GM21723 (cell line): ENCODE data around the gene ATP8A2.
"Not testable (repeated sequence)": the region's sequence is repeated elsewhere in the genome, so short reads cannot be mapped to it uniquely, and the experiment has no call there.

Experiments
- ATAC-seq: cut with Tn5 transposase; IDR thresholded peaks from one replicate; pipeline ENCODE4 v1.9.1; 2021; ENCODE audit warnings: mild to moderate bottlenecking, moderate library complexity; ENCODE audit not compliant: unreplicated experiment

The ATP8A2 gene

GRCh38 chr13:25457566-25457965, 85.8 kb downstream of the ATP8A2 start:
- no peak for ATAC-seq

- ATAC-seq: no peak
These were observed 90.7 kb downstream of the ATP8A2 start for GRCh38 chr13:25462301-25463125.

DNA sequence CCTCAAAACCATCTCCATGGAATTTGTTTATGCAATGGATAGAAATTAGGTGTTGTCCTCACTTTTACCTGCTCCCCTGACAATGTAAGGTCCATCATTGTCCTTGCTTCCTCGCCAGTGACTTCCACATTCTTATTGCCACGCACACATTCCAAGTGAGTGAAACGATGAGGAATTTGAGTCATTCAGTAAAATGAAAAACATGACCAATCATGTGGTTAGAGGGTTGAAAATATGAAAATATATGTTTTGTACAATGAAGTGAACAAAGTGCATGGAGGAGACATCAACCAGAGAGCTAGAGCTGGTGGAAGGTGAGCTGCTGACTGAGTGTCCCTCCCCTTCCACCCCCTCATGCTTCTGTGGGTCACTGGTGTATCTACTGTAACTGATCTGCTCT, 91.7 kb downstream of the ATP8A2 start:
- no peak for ATAC-seq

DNA sequence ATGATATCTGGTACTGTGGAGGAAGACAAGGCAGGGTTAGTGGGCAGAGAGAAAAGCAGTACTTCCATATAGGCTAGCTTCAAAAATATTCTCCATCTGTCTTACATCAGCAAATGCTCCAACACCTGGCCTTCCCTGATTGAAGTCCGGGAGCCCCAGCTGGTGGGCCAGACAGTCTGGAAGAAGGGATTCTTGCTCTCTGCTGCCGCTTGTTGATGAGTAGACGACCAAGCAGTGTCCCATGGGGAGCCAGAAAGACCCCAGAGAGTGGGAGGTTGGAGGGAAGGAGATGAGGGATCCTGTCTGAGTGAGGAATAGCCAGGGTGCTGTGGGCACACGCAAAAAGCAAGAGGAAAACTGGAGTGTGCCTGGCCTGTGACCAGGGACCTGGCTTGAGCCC, 95.1 kb downstream of the ATP8A2 start:
- no peak for ATAC-seq

DNA sequence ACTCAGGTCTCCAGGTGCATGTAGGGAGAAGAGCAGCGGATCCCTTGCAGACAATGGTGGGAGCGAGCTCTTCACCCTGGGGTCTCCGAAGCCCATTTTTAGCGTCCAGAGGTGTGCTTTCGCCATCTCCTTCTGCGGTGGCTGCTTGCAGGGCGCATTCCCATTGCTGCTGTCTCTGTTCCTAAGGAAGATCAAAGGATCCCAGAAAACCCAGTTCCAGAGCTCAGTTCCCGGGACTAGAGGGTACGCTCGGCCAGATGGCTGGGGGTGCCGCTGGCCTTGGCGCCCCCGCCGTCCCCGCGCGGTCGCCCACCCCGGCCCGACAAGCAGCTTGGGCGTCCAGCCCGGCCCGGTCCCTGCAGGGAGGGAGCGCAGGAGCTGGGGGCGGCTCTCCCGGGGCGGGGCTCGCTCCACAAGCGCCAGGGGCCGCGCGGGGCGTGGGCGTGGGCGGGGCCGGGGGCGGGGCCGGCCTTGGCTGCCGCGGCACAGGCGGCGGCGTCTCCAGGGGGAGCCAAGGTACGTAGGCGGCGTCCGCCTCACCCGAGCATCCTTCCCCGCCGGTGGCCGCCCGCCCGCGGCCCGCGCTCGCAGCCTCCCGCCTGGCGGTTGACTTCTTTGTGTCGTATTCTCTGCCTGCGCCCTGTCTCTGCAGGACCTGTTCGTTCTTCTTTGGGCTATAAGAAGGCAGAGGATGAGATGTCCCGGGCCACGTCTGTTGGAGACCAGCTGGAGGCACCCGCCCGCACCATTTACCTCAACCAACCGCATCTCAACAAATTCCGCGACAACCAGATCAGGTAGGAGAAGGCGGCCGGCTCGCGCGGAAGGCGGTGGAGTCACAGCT, 96.8 kb downstream of the ATP8A2 start:
- ATAC-seq: no peak

DNA sequence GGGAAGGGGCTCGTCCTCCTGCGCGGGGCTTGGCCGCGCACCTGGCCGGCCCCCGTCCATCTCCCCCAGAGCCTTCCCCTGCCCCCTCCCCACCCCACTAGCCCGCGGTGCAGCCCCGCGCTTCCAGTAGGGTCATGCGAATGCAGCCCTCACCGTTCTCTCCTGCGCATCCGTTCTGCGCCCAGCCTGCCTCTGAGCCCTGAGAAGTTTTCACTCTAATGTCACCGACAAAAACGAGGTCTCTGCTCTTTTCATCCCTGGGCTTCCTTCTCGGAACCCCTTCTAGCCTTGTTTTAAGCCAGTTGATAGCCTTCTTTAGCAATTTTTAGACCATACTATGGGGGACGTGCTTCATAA, 97.4 kb downstream of the ATP8A2 start:
- ATAC-seq: no peak

GRCh38 chr13:25473864-25474263, 102.1 kb downstream of the ATP8A2 start:
- no peak for ATAC-seq

DNA sequence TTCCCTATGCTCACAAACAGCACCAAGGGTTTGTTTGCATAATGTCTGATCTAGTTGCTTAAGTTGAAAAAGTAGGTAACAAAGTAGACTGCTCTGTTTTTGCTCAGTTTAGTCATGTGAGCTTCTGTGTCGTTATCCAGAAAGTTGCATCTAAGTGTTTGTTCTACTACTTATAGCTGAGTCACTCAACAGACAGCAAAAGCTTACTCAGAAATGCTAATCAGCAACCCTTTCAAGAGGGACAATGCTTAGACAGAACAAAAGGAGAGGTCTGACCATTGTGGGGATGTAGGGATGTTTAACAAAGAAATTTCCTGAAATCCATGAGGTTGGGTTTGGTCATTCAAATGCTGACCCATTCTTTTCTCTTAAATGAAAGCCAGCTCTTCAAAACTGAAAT, 106.4 kb downstream of the ATP8A2 start:
- no peak for ATAC-seq

DNA sequence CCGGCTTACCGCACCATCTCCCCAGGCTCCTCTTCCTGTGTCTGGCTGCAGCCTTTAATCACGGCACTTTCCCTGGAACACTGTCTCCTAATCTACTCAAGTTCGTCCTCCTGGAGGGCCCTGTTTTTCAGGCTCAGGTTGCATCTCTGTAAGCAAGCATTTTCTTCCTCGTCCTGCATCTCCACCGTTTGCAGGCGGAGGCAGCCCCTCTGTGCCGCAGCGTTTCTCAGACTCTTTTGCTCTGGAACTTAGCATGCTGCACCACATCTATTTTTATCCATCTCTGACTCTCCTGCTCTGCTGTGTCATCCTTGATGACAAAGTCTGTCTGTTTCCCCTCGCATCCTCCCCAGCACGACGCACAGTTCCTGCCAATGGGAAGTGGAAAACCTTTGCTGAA, 117.5 kb downstream of the ATP8A2 start:
- ATAC-seq: no peak

DNA sequence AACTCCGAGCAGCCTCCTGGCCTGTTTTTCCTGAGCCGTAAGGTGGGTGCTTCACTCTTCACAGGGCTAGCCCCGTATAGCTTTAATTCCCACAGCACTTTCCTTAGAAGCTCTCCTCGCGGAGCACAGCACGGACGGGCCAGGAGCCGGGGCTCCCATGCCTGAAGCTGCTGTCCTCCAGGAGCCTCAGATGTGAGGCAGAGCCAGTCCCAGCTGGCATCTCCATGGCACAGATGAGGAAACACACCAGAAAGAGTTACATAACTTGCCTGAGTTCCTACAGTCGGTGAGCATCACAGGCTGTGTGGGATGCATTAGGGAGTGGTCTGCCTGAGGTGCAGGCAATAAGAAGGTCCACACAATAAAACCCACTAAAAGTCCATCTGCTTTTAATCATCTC, 118.5 kb downstream of the ATP8A2 start:
- no peak for ATAC-seq

DNA sequence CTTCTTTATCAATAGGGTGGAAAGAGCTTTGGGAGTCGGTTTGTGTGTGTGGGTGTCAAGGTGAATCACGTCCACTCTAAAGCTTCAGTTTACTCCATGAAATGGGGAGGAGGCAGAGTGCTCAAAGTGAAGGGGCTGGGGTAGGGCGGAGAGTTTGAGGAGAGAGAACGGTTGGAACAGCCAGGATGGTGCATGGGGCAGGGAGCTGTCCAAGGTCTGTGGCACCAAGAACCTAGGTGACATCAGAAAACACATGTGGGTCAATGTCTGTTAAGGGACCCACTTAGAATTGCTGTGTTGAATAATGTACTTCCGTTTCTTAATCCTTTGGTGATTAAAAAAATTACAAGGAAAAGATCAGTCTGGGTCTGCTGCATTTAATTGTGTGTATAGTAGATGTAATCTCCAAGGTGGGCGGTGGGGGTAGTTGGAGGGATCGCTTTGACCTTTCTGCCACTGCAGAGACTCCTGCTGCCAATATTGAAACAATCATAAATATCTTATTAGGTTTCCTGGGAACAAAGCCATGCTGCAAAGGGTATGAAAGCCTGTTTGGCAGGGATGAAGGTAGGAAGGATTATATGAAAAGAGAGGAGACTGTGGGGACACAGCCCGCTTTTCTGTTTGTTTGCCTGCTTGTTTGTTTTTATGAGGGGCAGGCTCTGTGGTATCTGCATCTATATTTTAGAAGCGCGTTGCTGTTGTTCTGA, 122.3 kb downstream of the ATP8A2 start:
- no peak for ATAC-seq

DNA sequence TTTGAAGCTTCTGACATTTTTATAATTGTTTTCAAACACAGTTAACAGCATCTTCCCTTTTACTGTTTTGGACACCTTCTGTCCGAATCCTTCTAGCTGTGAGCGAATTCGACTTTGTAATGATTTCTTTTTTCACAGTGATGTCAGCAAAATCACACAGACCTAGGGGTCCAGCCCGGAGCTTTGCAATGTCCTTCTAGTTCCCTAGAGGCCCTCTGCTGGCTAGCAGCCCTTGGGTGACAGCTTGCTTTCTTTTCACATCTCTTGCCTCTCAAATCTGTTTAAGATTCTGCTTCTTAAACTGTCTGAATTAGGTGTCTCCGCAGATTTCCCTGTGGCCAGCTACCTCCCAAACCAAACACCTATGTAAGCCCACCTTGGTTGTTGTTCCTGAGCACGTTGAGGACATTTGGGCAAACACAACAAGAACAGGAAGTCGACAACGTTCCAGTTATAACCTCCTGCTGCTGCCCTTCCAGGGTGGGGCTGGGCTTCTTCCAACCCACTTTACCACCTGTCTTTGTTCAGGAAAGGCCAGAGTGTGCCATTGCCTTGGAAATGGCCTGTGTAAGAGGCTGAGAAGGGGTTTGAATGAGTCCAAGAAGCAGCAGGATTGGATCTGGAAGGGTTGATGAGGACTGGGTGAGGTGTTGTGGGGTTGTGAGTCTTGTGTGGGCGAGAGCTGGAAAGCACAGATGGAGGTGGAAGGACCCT, 123.1 kb downstream of the ATP8A2 start:
- ATAC-seq: no peak

- no peak for ATAC-seq
These were observed 129.5 kb downstream of the ATP8A2 start for GRCh38 chr13:25501231-25501630.

DNA sequence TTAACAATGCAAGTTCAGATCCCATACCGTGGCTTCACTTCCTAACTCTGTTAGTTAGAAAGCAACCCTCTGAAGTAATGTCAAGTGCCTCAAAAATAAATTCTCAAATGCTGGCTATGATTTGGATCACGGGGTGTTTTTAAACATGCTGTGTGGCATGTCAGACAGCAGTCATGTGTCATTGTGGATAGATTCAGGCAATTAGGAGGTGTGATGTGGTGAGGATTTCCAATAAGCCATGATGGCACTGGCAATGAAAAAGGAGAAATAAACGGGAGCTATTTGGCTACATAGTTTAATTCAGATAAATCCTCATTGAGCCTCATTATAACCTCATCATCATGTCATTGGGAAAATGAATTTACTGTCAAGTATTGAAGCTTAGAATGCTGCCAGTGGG, 130.3 kb downstream of the ATP8A2 start:
- no peak for ATAC-seq

DNA sequence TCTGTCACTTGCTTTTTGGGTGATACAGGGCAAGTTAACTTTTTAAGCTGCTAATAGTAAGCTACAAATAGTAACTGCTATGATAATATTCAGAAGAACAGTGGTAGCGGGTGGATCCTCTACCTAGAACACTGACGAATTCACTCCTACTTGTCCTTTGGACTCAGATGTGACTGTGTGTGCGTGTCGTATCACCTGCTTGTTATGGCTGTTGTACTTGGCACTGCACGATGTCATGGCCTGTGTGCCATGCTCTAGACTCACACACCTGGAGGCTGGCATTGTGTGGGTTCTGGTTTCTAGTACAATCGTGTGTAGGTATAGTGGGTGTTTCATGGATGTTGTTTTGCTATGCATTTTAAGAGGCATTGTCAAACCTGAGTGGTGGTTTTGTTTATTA, 130.8 kb downstream of the ATP8A2 start:
- no peak for ATAC-seq

GRCh38 chr13:25503856-25504255, 132.1 kb downstream of the ATP8A2 start:
- no peak for ATAC-seq

DNA sequence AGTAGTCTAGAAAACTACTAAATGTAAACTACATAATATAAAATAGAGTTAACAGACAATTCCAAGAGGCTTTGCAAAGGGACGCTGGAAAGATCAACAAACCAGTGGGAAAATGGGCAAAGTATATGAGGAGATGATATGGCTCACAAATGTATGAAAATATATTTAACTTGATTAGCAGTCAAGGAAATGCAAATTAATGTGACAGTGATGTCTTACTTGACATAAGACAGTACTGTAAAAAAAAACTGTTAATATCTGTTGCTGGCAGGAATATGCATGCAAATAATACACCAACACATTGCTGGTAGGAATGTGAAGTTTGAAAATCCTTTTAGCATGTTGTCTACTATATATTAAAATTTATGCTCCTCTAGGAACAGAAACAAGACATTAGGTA, 136.1 kb downstream of the ATP8A2 start:
- ATAC-seq: no peak

GRCh38 chr13:25513060-25513459, 141.3 kb downstream of the ATP8A2 start:
- not testable (repeated sequence) for ATAC-seq

- no peak for ATAC-seq
These were observed 146.7 kb downstream of the ATP8A2 start for GRCh38 chr13:25518441-25518840.

DNA sequence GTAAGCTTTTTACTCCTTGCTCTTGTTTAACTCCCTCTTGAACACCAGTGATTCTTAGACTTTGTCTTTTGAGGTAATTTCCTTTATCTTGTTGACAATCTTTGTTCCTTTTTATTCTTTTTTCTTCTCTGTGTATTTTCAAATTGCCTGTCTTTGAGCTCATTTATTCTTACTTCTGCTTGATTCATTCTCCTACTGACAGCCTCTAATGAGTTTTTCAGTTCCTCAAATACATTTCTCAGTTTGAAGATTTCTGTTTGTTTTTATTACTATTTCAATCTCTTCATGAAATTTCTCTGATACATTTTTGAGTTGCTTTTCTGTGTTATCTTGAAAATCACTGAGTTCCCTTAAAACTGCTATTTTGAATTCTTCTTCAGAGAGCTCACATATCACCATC, 154.1 kb downstream of the ATP8A2 start:
- peak; percentile 52 for ATAC-seq

DNA sequence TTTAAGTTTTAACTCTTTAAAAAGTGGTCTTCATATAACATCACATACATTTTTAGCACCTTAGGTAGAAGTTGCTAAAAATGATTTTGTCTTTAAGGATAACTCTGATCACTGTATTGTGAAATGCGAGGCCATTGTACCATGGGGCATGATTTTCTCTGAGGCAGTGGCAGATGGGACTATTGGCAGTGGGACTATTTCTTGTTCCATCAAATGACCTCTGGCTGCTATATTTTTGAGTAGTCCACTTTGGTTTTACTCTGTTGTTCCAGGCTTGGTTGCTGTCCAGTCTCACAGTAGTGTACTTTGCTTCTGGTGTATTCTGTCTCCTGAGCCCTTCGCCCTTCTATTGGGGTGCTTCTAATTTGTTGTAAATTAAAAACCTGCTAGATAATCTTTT, 156.5 kb downstream of the ATP8A2 start:
- ATAC-seq: no peak
